ENCODE results near the gene PUSL1. TPM values are rescaled to one million over a fixed set of nuclear protein-coding genes. Genes with fewer than 3 reads are reported as not detected.

PUSL1 gene
- total RNA-seq, 1 donor from 2014 or later, result 12.6 TPM

DNA sequence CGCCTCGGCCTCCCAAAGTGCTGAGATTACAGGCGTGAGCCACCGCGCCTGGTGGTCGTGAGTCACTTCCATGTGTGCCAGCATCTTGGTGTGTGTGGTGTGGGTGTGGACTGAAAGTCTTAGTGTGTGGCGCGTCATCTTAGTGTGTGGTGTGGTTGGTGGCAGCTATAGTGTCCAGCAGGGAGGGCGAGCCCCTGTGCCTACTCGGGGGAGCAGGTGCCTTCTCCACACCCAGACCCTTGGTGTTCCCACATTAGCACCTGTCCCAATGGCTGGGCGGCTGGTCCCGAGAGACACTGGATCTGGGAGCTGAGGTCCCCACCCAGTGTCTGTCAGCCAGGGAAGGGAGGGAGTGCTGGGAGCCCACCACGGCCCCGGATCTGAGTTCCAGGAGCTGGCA lies 25.4 kb upstream of the PUSL1 start:
- no peaks in the 10 kb centered on the region for H3K27me3 Mint-ChIP-seq
- H3K9me3 Mint-ChIP-seq, result no peaks in the 10 kb centered on the region
- intact Hi-C loops (cut with micrococcal nuclease), result no loop called here
- no peak overlapping the region for H3K4me3 Mint-ChIP-seq
- POLR2A ChIA-PET, result interaction anchor here (0.7 kb wide), 1 partner anchor 826 kb away, joined by 3 read pairs; no protein-coding TSS in a partner anchor
- no peak overlapping the region for H3K27ac Mint-ChIP-seq
- H3K4me1 Mint-ChIP-seq, result peaks cover 4% of the 10 kb centered on the region
- ATAC-seq (ENCODE audit: low read depth) (no peak), DNase-seq (no peak)
- TF ChIP-seq, protein P1, sequence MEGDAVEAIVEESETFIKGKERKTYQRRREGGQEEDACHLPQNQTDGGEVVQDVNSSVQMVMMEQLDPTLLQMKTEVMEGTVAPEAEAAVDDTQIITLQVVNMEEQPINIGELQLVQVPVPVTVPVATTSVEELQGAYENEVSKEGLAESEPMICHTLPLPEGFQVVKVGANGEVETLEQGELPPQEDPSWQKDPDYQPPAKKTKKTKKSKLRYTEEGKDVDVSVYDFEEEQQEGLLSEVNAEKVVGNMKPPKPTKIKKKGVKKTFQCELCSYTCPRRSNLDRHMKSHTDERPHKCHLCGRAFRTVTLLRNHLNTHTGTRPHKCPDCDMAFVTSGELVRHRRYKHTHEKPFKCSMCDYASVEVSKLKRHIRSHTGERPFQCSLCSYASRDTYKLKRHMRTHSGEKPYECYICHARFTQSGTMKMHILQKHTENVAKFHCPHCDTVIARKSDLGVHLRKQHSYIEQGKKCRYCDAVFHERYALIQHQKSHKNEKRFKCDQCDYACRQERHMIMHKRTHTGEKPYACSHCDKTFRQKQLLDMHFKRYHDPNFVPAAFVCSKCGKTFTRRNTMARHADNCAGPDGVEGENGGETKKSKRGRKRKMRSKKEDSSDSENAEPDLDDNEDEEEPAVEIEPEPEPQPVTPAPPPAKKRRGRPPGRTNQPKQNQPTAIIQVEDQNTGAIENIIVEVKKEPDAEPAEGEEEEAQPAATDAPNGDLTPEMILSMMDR (IDR thresholded peaks at IDR 0.05), result no peak
- no peaks in the 10 kb centered on the region for H3K36me3 Mint-ChIP-seq (ENCODE audit: low read depth)
- CTCF ChIA-PET, result no interaction called here

DNA sequence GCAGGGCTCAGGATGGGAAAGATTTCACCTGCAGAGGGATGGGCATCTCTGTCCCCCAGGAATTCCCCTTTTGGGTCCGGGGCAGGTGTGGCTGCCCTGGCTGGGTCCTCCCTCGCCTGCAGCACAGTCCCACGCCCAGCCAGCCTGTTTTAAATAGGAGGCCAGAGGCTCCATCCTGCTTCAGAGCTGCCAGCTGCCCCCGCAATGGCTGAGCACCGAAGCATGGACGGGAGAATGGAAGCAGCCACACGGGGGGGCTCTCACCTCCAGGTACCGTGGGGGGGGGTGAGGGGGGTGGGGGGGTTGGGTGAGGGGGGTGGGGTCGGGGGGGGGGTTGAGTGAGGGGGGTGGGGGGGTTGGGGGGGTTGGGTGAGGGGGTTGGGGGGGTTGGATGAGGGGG lies 24.6 kb upstream of the PUSL1 start:
- peak; percentile 49 for ATAC-seq (ENCODE audit: low read depth)
- TF ChIP-seq, protein P1 (IDR thresholded peaks at IDR 0.05), result no peak
- Mint-ChIP-seq H3K4me3 (no peak overlapping the region), H3K27ac (no peak overlapping the region), H3K27me3 (no peaks in the 10 kb centered on the region), H3K36me3 (ENCODE audit: low read depth) (no peaks in the 10 kb centered on the region), H3K9me3 (no peaks in the 10 kb centered on the region), H3K4me1 (peaks cover 4% of the 10 kb centered on the region)
- POLR2A ChIA-PET, result interaction anchor here (0.8 kb wide), 1 partner anchor 301 kb away, joined by 3 read pairs; no protein-coding TSS in a partner anchor
- no peak for DNase-seq
- CTCF ChIA-PET, result no interaction called here
- intact Hi-C loops (cut with micrococcal nuclease), result no loop called here

GRCh38 chr1:1284221-1285101 lies 23.9 kb upstream of the PUSL1 start:
- H3K27ac Mint-ChIP-seq, result no peak overlapping the region
- H3K9me3 Mint-ChIP-seq, result no peaks in the 10 kb centered on the region
- DNase-seq (no peak), ATAC-seq (ENCODE audit: low read depth) (no peak)
- intact Hi-C loops (cut with micrococcal nuclease), result no loop called here
- no peak overlapping the region for H3K4me3 Mint-ChIP-seq
- CTCF ChIA-PET, result no interaction called here
- POLR2A ChIA-PET, result interaction anchor here (0.8 kb wide), 1 partner anchor 301 kb away, joined by 3 read pairs; no protein-coding TSS in a partner anchor
- TF ChIP-seq, protein P1 (IDR thresholded peaks at IDR 0.05), result no peak
- no peaks in the 10 kb centered on the region for H3K27me3 Mint-ChIP-seq
- no peaks in the 10 kb centered on the region for H3K36me3 Mint-ChIP-seq (ENCODE audit: low read depth)
- H3K4me1 Mint-ChIP-seq, result peaks cover 4% of the 10 kb centered on the region

- CTCF ChIA-PET, result no interaction called here
- intact Hi-C loops (cut with micrococcal nuclease), result no loop called here
- ATAC-seq (ENCODE audit: low read depth), result no peak
- Mint-ChIP-seq H3K4me3 (no peak overlapping the region), H3K4me1 (peaks cover 6% of the 10 kb centered on the region), H3K27me3 (peaks cover 1% of the 10 kb centered on the region), H3K9me3 (no peaks in the 10 kb centered on the region), H3K36me3 (ENCODE audit: low read depth) (no peaks in the 10 kb centered on the region), H3K27ac (no peak overlapping the region)
- POLR2A ChIA-PET, result no interaction called here
- TF ChIP-seq, protein P1 (IDR thresholded peaks at IDR 0.05), result no peak
- DNase-seq, result no peak
Observed at GRCh38 chr1:1285102-1285571, 23.3 kb upstream of the PUSL1 start.

DNA sequence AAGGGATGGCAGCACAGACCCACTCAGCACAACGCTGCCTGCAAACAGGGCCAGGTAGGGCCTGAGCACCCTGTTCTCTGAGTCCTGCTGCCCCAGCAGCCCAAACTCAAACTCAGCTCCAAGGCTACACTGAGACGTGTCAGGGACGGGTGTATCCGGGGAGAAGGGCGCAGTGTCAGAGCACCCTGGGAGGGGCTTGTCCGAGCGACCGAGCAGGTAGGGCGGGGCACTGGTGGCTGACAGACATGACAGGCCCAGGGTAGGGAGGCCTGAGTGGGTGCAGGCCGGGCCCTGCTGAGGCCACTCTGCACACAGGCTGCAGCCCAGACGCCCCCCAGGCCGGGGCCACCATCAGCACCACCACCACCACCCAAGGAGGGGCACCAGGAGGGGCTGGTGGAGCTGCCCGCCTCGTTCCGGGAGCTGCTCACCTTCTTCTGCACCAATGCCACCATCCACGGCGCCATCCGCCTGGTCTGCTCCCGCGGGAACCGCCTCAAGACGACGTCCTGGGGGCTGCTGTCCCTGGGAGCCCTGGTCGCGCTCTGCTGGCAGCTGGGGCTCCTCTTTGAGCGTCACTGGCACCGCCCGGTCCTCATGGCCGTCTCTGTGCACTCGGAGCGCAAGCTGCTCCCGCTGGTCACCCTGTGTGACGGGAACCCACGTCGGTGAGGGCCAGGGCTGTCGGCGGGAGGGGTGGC lies 22.6 kb upstream of the PUSL1 start:
- ChIA-PET POLR2A (no interaction called here), CTCF (no interaction called here)
- Mint-ChIP-seq H3K4me1 (peaks cover 9% of the 10 kb centered on the region), H3K27ac (no peak overlapping the region), H3K27me3 (peaks cover 2% of the 10 kb centered on the region), H3K36me3 (ENCODE audit: low read depth) (no peaks in the 10 kb centered on the region), H3K4me3 (no peak overlapping the region), H3K9me3 (no peaks in the 10 kb centered on the region)
- TF ChIP-seq, protein P1 (IDR thresholded peaks at IDR 0.05), result no peak
- intact Hi-C loops (cut with micrococcal nuclease), result no loop called here
- ATAC-seq (ENCODE audit: low read depth) (no peak), DNase-seq (no peak)

Data from activated B cell treated with CpG ODN at 0.5 μM for 24 hours (primary cell).